Stimulated activated CD4-positive, alpha-beta T cell treated with anti-CD3 and anti-CD28 coated beads, Interleukin-12 subunit alpha, Interleukin-12 subunit beta, amount 100 ng/mL, for 24 hours (primary cell): ENCODE data around the gene SURF2.
A peak's percentile ranks its signal among the peaks of the same experiment; 100 is the strongest.

Experiments used
- DNase-seq, 2 experiments: peaks; one replicate each; pipeline ENCODE4 v3.0.0-alpha.2; 2020; ENCODE audit warnings: low read depth in 2 of 2

The SURF2 gene

GRCh38 chr9:133335924-133336811 lies 20.2 kb upstream of the SURF2 start, which contains the start of gene SURF6:
TSS of gene SURF6 (minus strand) at chr9:133336188. CDS start at chr9:133336132, 56 bp downstream.
- DNase-seq = peak; percentile 93

DNA sequence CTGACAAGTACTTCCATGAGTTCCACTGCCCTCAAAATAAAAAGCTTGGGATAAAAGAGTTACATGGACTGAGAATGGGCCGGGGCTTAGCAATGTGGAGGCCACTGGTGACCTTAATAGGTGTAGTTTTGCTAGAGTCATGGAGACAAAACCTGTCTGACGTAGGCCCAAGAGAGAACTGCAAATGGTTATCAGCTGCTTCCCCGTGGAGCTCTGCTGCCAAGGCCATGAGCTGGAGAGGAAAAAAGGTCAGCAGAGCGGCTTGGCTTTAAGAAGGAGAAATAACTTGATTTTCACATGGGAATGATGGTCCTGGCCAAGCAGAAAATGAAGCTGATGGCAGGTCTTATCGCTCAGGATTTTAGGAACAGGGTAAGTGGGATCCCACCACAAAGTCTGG lies 16.7 kb upstream of the SURF2 start:
- no peak for DNase-seq

DNA sequence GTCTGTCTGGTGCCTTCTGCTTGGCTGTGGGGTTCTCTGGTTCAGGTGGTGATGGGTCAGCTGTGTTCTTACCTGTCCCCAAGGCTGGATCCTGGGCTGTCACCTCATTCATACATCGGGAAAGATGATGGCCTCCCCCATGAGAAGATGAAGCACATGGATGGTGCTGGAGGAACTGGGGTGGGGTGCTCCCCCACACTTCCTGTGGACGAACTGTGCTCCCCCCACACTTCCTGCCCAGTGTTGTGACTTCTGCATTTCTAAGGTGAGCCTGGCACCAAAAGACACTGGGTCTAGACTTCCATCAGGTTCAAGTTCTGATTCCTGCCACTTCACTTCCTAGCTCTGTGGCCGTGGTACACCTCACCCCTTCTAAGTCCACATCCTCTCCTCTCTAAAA lies 16.1 kb upstream of the SURF2 start:
- no peak for DNase-seq

- DNase-seq = no peak
Observed at GRCh38 chr9:133340916-133341315, 15.4 kb upstream of the SURF2 start.

DNA sequence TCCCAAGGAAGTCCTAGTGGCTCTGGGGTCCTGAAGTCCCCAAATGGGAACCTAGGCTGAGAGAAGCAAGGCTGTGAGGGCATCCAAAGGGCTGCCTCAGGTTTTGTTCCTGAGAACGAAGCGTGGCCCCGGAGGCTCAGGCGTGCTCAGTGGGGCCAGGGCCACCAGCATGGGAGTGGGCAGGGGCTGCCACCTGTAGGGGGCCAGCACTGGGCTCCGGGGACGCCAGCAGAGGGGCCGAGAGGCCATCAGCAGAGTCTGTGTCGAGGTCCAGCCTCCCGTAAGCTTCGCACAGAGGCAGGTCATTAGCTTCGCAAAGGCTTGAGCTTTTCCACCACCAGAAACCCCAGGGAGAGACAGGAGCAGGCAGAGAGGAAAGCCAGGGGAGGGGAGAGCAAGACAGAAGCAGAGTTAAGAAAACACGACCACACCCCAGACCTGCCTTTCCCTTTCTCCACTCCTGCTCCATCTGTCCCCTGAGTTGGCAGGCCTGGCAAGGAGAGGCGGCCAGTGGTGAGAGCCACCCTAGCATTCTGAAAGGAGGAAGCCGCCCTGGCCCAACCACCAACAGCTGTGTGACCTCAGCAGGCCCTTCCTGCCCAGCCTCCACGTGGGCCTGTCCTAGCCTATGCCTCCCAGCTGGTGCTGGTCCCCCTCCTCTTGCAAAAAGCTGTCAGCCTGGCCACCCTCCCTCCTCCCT lies 14.8 kb upstream of the SURF2 start:
- DNase-seq = no peak

DNA sequence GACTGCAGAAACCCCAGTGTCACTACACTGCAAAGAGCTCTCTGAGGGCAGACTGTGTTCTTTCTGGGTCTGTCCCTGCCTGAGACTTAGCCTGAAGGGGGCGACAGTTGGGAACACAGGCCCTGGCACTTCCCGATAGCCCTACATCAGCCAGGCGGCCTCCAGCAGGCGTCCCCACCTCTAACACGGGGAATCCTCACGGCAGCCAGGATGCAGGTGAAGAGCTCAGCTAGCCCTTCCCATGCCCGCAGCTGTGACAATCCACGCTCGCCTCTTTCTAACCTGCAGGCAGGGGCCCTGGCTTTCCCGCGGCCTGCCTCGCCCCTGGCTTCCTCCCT lies 14.3 kb upstream of the SURF2 start:
- no peak for DNase-seq

DNA sequence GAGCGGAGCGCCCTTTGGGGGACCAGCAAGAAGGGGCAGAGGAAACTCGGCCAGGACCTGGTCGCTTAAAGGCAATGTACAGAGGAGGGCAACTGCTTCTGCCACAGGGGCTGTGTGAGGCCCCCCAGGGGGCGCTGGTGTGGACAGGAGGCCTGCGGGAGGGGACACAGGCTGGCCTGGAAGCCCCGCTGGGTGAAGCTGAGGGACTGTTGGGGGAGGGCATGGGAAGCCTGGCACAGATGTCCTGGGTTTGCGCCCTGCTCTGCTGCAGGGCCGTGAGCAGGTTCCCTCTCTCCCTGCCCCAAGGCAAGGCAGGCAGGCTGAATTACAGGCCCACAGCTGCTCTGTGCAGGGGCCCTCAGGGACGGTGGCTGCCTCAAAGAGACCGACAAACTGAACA lies 13.8 kb upstream of the SURF2 start:
- DNase-seq = no peak

DNA sequence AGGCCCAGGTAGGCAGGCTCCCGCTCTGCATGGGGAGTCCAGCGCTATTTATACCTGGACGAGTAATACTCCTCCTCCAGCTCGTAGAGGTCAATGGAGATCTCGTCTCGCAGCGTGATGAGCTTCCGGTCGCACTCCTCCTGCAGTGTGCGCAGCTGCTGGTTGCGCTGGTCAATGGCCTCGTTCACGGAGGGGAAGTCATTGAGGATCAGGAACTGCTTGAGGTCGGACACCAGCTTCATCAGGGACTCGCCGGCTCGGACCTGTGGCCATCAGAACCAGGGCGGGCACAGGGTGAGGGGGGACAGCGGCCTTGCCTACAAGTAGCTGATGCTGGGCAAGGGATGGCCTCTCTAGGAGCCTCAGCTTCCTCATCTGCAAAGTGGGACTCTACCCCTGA lies 12.3 kb upstream of the SURF2 start:
- DNase-seq = no peak

- no peak for DNase-seq
Observed at GRCh38 chr9:133344979-133345378, 11.4 kb upstream of the SURF2 start.

- DNase-seq = no peak
Observed at GRCh38 chr9:133345596-133345995, 10.8 kb upstream of the SURF2 start.

DNA sequence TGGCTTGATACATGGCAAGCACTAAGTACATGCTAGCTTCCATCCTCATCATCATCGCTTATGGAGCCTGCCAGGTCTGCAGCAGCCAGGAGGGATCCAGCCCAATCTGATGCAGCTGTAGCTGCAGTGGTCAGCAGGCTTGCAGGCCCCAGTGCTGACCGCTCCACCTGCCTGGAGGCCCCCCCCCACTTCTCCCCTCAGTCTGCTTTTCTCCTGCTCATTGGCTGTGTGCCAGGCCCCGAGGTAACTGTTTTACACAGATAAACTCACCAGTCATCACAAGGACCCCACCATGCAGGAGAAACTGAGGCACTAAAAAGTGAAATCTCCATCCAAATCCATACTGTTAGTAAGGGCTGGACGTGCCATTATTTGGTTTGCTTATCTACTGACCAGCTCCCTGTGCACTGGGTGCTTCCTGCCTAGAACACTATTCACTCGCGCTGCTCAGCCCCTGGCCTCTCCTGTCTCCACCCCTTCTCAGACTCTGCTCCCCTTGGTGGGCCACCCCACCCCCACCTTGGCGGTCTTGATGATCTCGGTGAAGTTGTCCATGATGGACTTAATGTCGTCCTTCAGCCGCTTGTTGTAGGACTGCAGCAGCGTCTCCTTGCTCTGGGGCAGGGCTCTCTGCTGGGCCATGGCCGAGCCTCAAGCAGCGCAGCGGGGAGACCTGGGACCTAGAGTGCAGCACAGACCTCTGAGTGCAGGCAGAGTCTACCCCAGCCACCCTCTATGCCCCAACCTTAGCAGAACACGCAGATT lies 10.1 kb upstream of the SURF2 start:
- no peak for DNase-seq

DNA sequence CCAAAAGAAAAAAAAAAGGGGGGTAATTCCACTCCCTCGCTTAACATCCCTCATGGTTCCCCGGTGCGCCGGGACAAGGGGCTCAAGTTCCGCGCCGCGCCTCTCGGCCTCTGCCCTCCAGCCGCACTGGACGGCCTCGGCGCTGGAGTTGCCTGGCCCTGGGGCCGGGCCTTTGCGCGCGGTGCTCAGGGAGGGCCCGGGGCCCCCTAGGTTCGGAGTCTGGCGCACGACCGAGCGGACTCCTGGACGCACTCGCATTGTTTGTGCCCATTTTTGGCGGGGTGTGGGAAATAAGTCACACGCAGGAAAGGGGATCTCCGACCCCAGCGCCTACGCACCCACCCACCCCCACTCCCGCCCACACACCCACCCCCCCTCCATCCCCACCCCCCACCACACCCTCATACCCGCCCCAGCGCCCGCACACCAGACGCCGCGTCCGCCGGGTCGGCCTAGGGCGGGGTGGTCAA lies 8.8 kb upstream of the SURF2 start:
- DNase-seq = no peak

DNA sequence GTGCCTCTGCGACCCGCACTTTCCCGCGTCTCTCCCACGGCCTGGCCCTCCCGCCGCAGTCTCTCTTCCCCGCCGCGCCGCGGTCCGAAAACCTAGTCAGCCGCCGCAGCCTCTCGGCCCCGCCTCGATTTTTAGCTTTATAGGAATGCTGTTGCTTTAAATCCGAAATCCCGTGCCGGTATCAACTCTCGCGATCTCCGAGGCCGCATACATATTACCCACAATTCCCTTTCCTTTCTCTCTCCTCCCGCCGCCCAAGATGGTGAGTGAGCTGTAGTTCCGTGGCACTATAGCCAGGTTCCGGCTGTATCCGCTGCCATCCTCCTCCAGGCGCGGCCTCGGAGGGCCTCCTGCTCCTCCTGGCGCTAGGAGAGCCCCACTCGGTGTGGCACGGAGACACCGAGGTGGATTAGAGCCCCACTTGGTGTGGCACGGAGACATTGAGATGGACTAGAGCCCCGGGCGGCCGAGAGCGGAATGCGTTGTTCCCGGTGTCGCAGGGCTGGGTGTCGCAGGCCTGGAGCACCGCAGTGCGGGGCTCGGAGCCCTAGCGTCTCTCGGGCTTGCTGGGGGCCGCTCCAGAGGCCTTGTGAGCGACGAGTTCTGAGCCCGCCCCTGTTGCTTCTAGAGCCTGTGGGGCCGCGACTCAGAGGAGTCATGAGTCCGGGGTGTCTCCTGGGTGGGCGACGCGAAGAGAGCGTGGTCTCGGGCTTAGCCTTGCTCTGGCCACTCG lies 8.2 kb upstream of the SURF2 start, which contains the start of the genes MED22 and RPL7A:
MED22 (minus strand) TSS at position 147 of the 733 bp plus-strand sequence. CDS start 1,469 bp downstream, outside the sequence.
RPL7A (plus strand) TSS at position 234 of the 733 bp plus-strand sequence; CDS start at position 260, 26 bp downstream.
- DNase-seq = peak; percentile 84 to 91

DNA sequence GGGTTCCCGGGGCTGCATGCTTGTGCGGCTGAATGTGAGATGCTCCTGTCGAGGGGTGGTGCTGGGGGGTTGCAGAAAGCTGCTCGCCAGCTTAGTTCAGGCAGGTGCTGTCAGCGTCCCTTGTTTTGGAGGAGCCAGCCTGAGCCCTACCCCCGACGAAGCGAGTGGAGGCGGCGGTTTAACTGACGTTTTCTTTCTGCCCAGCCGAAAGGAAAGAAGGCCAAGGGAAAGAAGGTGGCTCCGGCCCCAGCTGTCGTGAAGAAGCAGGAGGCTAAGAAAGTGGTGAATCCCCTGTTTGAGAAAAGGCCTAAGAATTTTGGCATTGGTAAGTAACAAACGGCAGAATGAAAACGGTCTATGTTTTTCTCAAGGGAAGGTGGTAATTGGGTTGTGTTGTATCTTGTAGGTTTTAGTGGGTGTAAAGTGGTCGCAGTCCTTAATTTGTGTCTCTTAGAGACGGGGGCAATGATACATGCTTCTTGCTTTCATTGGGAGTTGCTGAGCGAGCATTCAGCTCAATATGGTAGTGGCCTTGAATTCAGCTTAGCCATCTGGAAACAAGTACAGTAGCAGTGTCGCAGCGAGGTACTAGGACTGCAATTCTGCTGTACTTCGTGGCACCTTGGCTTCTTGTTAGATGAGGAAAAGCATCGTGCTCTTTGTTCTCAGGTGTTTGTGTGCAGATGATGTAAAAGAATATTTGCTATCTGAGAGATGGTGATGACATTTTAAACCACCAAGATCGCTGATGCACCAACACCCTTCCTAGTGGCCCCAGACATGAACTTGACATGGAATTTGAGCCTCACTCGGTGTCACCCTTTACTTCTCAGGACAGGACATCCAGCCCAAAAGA lies 7.4 kb upstream of the SURF2 start:
- no peak for DNase-seq

- DNase-seq = no peak
Observed at GRCh38 chr9:133349965-133350616, 6.3 kb upstream of the SURF2 start.

DNA sequence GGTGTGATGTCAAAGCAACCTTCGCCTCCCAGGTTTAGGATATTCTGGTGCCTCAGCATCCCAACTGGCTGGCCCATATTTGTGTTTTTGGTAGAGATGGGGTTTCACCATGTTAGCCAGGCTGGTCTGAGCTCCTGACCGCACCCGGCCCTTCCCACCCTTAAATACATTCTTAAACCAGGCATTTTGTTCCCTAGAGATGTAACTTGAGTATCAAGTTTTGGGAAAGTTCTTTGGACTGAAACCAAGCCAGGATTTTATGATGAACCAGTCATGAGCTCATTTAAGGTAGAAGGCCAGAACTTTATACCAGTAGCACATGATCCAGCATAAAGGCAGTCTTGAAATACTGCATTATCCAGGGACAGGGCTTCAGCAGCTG lies 4.8 kb upstream of the SURF2 start:
- no peak for DNase-seq

DNA sequence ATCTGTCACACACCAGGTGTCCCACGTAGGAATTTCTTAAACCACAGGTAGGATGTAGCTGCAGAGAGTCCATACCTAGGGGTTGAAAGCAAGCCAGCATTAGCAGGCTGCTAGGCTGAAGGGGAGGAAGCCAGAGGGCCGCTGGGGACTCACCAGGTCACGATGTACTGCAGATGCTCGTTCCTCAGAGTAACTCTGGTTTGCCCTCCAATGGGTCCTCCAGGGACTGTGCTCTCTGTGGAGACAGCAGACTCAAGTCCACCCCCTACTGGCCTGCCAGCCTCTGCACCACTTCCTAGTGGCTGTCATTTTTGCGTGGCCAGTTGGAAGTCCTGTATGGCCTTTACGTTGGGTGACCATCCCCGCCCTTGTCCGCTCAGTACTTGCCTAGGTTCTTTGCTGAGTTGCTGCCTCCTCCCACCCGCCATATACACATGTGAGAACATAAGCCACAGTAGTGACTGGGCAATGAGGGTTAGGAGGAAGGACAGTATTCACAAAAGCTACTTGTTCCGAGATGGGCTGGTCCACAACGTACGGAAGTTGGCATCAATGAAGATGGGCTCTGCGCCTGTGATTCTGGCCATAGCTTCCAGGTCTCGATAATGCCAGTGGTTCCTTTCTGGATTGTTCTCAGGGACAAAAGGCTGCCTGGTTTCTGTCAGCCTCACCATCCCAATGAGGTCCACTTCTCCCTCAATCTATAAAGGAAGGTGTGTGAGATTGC lies 4.3 kb upstream of the SURF2 start:
- DNase-seq = no peak

DNA sequence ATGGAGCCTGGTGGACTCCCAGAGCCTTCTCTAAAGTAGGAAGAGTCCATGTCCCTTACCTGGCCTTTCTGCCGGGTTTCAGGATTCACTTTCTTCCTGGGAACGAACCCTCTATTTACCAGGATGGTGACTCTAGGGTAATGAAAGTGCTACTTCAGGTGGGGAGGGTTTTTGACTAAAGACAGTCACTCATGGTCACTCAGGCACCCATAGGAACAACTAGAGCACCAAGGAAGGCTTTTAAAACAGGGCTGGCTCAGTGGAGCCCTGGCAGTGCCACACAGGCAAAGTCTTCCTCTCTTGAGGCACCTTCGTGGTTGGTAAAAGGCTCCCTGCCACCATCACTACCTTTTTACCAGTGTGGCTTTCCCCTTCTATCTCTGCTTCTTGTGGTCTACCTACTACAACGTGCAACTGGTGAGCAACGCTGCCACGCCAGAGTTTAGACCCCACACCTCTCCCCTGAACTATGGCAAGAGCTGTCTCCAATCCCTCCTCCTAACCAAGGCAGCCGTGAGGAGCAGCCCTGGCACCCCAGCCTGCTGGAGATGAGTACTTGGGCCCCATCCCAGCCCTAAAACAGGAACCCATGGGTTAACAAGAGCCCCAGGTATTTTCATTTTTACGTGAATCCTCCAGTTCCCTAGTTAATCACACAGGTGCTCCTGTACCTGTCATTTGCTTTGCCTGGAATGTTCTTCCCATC lies 3.6 kb upstream of the SURF2 start:
- no peak for DNase-seq

GRCh38 chr9:133353548-133353947 lies 2.8 kb upstream of the SURF2 start:
- no peak for DNase-seq
